GM18511 (cell line): ENCODE results near the gene INS.

Experiments used
- ATAC-seq: cut with Tn5 transposase; IDR thresholded peaks from one replicate; pipeline ENCODE4 v1.9.1; 2021; ENCODE audit warnings: mild to moderate bottlenecking, moderate library complexity; ENCODE audit not compliant: unreplicated experiment

Gene INS

DNA sequence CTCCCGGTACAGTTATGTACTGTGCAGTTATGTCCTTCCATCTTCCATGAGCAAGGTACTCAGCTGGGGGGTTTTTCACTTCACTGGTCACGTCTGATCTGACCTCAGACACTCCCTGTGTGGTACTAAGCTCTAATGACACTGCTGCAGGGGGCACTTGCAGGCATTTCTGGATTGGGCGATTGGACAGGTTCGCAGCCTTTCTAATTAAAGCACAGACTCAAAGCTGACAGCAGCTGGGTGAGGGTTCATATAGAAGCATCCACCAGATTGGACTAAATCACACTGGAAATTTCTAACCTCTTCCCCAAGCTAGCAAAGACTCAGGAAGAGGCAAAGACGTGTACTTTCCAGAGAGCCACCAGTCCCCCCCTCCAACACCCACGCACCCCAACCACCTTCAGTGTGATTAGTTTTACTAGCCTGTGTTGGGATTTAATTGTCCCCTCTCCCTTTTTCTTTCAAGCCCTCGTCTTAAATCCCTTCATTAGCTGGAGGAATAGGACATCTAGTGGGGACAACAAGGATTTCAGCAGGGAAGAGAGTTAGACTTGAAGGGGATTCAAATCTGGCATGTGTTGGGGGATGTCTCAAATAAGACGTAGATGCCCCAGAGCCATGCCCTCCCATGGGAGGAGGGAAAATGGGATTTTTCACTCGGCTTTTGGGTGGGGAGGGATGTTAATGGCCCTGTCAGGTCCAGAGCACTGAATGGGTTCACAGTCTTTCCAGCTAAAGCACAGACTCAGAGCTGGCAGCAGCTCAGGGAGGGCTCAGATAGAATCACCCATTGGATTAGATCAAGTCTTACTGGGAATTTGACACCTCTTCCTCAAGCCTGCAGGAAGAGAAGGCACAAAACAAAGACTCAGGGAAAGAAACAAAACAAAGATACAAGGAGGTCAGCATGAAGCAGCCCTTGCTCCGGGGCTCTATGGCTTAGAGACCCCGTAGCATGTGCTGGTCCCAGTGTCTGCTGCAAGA lies 10.9 kb downstream of the INS start:
- ATAC-seq, result no peak

DNA sequence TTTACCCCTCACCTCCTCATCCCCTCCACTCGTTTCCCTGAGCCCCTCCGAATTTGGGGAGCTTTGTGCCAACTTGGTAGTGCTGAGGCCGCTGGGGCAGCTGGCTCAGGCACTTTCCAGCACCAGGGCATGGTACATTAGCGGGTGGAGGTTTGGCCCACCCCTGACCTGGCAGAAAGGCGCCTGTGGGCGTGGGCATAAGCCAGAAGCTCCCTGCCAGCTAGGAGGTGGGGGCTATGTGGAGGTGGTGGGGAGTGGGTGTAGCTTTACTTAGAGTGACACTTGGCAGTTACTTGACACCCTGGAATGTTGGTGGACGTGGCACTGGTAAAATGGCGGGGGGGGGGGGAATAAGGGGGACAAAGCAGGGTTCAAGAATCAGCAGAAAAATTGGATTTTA lies 11.5 kb downstream of the INS start:
- no peak for ATAC-seq

DNA sequence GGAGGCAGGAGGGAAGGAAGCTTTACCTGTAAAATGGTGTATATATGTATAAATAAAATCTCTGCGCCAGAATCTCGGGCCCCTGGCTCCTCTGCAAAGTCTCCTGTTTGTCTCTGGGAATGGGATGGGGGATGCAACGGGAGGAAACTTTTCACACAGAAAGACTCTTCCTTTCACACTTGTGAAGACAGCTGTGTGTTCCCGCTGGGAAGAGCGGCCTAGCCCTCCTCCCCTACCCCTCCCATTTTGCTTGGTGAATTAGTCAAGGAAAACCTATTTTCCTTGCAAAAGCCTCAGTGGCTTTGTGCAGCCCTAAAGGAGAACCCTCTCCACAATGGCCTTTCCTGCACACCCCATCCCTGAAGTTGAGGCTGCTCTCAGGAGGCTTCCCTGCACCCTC lies 12.4 kb downstream of the INS start:
- ATAC-seq, result no peak

DNA sequence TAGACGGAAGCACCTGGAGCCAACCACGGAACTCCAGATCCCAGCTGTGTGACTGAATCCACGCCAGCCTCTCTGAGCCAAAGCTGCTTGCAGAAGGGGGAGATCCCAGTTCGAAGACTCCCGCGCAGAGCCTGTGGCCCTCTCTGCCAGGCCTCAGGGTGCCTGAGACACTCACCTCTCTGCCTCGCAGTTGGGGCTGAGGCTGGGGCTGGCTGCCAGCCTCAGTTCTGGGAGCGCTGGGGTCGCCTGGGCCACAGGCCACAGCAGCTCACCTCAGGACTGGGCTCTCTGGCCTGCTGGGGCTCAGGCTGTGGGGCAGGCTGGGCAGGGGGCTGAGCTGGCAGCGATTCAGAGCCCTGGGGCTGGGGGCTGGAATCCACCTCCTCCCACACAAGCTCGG lies 13.6 kb downstream of the INS start:
- ATAC-seq, result no peak

DNA sequence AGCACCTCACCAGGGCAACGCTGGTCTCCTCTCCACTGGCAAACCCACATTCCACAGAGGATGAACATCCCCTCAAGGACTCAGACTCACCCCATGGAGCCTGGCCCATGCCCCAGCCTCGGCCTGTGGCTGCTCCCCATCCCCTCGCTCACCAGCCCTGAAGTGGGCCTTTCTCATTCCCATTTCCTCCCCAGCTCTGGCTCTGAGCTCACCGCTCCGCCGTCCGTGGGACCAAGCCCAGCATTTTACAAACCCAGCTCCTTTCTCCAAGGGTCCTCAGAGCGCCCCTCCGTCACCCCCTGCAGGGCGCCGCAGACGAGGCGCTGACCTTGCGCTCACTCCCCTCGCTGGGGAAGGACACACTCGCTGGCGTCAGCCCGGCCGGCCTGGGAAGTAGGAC lies 15.0 kb downstream of the INS start:
- no peak for ATAC-seq

DNA sequence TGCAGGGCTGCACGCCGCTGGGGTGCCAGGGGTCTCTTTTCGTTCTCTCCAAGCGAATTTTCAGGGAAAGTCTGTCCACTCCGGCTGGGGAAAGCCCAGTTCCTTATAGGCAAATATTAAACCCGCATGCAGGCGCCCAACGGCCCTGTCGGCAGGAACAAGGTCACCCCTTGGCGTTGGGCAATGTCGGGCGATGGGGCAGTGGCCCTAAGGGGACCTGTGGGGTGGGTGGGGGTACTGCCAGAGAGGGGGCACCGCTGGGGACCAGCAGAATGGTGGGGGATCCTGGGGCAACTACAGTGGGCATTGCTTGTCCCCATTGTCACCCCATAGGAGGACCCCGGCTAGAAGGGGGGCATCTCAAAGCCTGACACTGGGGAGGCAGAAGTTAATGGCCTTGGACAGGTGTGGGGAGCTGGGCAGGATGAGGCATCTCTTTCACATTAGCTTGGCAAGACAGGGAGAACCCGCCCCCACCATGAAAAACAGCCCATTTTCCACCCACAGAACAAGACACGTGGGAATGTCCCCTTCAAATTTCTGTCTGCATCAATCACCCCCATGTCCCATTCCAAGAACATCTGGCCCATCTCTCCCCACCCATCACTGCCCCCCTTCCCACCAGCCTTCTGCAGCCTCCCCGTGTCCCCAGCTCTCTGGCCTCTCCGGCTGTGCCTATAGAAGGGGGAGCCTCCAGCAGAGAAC lies 16.3 kb downstream of the INS start:
- ATAC-seq, result no peak

DNA sequence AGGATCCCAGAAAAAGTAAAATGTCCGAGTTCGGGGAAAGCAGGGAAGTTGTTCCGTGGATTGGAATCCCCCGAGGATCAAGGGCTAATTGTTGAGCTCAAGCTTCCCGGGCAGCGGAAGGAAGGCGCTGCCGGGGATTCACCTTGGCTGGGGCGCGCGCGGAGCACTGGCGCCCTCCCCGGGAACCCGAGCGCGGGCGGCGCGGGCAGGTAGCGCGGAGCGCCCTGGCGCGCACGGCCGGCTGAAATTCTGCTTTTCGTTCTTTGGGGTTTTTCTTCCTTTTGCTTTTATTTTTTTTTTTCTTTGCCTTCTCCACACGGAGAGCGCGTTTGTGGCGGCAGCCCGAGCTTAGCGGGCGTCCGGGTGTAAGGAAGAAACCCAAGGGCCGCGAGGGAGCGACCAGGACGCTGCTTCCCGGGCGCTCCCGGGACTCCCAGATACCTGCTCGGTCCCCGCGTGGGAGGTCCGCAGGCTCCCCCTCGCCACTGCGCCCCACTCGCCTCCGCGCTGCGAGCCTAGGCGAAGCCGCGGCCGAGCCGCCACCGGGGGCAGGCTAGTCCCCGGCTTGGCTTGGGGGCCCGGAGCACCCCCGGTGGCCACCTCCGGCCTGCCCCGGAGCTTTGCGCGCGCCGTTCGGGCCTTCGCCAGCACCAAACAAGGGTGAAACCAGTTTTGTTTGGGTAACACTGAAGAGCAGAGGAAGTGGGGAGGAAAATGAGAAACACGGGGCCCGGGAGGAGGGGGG lies 17.0 kb downstream of the INS start:
- no peak for ATAC-seq

DNA sequence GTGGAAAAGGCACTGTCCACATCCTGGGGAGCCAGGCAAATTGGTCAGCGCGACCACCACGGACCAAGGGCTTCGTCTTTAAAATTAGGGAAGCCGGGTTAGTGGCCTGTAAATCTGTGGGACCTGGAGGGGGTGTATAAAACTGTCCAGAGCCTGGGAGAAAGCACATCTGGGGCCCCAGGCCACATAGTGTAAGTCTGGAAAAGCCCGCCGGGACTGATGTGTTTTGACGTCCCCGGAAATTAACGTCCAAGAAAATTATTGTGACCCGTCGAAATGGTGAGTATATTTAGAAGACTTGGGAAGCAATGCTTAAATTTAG lies 17.6 kb downstream of the INS start:
- ATAC-seq, result no peak

DNA sequence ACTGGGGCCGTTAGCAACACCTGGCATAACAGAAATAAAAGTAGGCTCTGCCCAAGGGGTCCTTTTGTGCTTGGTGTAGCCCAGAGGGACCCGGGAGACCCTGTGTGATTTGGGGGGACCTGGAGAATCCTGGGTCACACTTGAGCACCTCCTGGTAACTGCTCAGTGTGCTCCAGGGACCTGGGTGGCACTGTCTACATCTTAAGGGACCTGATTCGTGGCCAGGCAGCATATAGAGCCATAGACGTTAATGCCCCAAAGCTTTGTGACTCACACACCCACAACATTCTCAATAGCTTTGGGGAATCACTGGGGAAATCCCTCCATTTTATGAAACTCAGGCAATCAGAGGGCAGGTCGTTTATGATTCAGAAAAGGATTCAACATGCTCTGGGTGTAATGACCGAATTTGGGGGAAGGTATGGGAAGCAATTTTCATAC lies 18.2 kb downstream of the INS start:
- no peak for ATAC-seq

DNA sequence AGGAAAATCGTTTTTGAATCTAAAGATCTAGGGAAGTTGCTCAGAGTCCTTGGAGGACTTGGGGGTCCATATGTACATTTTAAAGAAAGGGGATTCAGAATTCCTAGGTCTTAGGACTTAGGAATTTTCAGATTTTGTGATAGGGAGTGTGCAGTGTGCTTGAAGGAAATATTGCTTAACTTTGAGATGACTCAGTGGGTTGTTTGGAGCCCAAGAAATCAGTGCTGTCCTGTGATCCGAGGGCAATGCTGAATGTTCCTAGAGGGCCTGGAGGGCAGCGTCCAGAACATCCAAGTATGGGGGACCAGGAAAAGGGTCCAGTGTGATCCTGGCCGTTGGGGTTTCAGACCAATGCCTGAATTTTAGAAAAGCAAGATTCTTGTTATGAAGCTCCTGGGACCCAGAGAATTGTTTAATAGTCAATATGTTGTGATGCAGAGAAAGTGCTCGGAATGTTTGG lies 18.7 kb downstream of the INS start:
- ATAC-seq, result no peak

DNA sequence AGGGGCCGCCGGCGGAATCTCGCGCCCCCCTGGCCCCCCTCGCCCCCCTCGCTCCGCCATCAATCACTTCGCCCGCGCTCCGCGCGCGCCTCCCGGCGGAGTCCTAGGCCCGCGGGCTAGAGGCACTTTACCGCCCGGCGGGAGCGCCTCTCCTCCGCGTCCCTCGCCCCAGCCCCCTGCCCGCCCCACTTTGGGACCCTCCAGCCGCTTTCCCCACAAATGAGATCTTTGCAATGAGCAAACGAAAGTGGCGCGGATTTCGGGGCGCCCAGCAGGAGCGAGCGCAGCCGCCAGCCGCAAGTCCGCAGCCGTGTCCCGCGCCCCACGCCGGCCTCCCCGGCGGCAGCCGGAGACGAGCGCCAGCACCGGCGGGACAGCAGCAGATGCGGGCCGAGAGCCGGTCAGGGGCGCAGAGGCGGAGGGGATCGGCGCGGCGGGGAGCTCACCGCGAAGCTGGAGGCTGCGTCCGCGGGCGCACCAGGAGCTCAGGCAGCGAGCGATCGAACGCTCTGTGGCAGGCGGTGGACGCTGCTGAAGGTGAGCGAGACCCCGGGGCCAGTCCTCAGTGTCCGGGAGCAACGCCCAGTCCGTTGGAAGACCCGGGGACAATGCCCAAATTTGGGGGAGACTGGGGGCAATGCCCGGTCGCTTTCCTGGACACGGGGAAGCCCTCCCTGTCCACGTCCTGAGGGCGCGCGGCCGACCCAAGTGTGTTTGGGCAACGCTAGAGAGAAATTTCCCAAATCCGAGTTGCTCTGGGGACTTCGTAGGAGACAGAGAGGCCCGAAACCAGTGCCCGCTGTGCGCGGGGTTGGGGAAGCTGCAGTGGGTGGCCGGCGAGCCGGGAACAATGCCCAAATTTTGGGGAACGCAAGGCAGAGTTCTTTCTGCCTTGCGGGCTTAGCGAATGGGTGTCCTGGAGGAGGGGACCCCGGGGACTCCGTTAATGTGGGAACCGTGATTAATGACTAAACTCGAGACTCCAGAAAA lies 20.3 kb downstream of the INS start:
- ATAC-seq, result no peak

DNA sequence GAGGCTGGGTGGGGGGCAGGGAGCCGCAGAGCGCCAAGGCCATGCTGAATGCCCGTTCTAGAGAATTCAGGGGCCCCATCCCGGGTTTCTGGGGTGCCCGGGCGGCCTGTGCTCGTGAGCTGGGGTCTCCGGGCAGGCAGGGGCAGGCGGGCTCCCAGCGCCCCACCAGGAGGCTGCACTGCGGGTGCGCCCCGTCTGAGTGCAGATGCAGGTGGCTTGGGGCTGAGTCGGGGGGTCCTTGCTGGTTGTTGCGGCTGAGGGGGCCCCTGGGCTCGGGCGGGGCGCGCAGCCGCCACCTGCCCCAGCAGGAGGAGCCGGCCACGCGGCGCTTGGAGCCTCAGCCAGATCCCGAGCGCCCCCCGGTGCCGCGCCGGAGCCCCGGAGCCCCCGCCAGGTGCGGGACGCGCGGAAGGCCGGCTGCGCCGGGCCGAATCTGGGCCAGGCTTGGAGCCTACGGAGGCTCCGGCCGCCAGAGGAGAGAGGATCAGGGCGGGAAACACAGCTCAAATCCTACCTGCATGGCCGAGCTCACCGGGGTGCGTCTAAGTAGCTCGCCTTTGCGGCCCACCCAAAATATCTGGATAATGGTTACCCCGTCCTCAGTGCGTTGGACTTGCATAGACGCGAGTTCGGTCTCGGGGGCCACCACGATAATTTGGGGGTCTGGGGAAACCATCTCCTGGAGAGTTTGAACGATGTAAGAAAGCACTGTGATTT lies 21.2 kb downstream of the INS start:
- ATAC-seq, result no peak

DNA sequence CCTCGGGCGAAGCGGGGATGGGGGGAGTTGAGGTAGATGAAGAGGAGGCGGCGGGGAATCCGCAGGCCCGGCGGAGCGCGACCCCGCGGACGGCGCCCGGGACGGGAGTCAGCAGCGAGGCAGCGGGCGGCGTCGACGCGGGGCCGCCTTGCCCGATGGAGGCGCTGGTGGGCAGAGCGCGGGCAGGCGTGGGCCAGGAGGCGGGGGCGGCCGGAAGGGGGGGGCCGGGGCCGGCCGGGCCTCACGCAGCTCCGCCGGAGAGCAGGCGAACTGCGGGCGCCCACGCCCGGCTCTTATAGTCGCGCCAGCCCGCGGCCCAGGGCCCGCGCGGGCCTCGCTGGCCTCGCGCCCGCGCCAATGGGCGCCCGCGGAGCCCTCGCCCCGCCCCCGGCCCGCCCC lies 21.9 kb downstream of the INS start, which contains the start of gene IGF2:
IGF2 (minus strand) TSS at position 267 of the 399 bp plus-strand sequence. CDS start 3,866 bp downstream, outside the sequence.
- ATAC-seq, result no peak

DNA sequence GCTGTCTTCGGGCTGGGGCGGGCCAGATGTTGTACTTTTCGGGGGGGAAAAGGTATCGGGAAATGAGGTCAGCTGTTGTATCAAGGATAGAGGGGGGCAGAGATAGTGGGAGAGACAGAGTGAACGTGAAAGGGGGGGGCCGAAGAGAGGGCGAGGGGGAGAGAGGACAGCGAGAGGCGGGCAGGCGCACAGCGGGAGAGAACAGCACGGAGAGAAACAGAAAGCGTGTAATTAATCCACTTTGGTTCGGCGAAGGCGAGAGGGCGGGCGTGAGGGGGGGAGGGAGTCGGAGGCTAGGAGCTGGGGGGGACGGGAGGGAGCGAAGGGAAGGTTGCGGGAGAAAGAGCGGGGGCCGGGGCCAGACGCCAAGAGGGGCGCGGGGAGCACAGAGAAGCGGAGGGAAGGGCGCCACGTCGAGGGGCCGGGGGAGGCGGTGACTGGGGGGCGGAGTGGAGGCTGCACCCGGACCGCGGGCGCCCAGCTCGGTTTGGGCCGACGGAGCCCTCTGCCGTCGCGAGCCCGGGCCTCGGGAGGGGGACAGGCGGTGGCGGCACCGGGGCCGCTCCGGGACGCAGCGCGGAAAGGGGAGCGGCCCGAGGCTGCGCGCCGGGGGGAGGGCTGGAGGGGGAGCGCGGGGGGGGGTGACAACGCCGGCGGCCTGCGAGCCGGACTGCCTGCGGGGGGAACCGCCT lies 22.4 kb downstream of the INS start:
- ATAC-seq, result no peak

DNA sequence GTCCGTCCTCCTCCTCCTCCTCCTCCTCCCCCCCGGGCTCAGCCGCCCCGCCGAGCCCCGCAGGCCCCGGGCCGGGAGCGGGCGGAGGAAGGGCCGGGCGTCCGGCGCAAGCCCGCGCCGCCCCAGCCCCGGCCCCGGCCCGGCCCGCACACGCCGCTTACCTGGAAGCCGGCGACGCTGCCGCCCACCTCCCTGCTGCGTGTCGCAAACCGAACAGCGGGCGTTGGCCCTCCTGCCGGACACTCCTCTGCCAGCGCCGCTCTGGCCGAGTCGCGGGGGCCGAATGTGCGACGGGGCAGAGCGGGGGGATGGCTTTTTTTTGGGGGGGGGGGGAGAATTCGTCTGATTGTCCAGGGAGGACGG lies 23.0 kb downstream of the INS start:
- ATAC-seq, result no peak

DNA sequence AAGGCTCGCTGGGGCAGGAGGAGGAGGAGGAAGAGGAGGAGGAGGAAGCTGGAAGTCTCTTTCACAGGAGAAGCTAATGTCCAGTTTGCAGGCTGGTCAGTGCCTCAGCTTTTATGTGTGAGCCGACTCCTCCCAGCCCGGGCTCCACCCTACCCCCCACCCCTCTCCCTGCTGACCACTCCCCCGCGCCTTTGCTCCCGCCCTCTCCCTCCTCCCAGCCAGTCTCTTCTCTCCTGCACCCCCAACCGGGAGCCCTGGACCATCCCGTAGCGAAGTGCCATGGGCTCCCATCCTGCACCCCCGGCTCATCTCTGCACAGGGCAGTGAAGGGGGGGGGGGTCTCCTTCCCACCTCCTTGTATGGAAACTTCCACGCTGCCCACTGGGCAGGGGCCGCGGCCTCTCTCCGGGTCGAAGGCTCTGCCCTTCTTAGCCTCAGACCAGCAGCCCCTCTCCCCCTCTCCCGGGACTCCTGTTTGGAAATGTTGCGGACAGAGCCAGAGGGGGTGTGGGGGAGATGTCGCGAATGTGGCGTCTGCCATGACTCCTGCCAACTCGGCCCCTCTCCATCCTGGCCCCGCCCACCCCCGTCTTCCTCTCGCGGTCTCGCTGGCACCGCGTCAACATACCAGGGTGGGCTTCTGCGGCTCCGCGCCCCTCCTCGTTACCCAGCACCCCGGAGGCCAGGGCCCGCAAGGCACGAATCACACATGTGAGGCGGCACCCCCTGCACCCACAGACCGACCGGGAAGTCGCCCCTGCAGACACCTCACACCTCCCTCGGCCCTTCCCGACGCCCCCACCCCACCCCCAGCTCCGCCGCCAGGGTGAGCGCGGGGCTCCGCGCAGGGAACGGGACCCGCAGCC lies 23.6 kb downstream of the INS start:
- ATAC-seq, result no peak

DNA sequence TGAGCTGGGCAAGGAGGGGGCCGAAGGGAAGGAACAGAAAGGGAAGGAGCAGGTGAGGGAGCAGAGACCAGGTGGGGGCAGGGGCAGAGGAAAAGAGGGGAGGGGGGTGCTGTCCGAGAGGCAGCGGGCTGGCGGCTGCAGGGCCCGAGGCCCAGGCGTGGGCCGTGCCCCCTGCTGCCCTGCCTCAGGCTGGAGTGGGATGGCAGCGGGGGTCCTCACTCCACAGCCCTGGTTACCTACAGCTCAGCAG lies 24.1 kb downstream of the INS start:
- no peak for ATAC-seq

DNA sequence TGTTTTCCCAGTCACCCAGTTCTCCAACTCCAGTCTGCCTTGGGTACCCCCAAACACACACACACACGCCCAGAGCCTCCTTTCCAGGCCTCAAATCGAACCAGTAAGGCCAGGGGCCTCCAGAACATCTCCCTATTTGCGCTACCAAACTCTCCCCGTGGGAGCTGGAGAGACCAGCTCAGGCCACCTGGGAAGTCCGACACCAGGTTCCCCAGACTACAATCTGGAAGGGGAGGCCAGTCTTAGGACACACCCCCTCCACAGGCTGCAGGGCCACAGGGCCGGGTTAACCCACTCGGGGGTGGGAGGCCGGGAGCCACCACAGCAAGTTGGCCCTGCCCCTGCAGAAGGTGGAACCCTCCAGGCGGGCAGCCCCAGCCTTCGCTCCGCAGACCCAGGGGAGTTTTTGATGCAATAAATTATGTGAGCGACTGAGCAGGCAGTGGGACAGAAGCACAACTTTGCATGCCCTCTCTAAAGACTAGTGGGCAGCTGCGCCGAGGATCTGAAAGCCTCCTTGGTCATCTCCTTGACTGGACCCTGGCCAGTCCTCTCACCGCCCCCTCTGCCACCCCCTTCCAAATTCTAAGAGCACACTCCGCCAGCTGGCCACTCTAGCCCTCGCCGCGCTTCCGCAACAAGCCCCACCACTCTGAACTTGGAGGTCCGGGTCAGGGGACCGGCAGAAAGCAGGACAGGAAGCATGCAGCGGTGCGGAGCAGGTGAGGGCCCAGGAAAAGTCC lies 24.6 kb downstream of the INS start:
- ATAC-seq, result no peak
